Upper lobe of left lung (tissue), 6 donors: ENCODE results near the gene CDKN2A. TPM values are rescaled to one million over a fixed set of nuclear protein-coding genes. Genes with fewer than 3 reads are reported as not detected.

ENCODE experiments used
- ATAC-seq, 2 donors: fragments of 200-7000 bp; cut with Tn5 transposase; one replicate each; pipeline ENCODE4 v1.9.1; 2022; ENCODE audit warnings: mild to moderate bottlenecking in 2 of 2, moderate library complexity in 2 of 2; ENCODE audit not compliant: low FRiP score in 2 of 2
- DNase-seq, 2 donors: peaks; one replicate each; pipeline ENCODE4 v3.0.0-alpha.2; 2019 to 2020
- H3K27ac ChIP-seq, 4 donors: fragments of 200-600 bp; sonication (generic); one replicate each; pipeline ENCODE4 v1.5.1; 2016 to 2019
- H3K27me3 ChIP-seq, 4 donors: fragments of 200-600 bp; sonication (generic); one replicate each; pipeline ENCODE4 v1.5.1; 2017 to 2019
- H3K36me3 ChIP-seq, 4 donors: fragments of 200-600 bp; sonication (generic); one replicate each; pipeline ENCODE4 v1.5.1; 2016 to 2019
- H3K4me1 ChIP-seq, 4 donors: fragments of 200-600 bp; sonication (generic); one replicate each; pipeline ENCODE4 v1.5.1; 2018 to 2019
- H3K4me3 ChIP-seq, 4 donors: fragments of 200-600 bp; sonication (generic); one replicate each; pipeline ENCODE4 v1.5.1; 2017 to 2019; ENCODE audit warnings: mild to moderate bottlenecking in 2 of 4, moderate library complexity in 1 of 4
- H3K9me3 ChIP-seq, 4 donors: fragments of 200-600 bp; sonication (generic); one replicate each; pipeline ENCODE4 v1.5.1; 2018 to 2019
- CTCF ChIP-seq, 6 experiments: fragments of 450-650 bp in 4 of 6; fragments of 200-600 bp in 2 of 6; sonication (generic) in 2 of 6; IDR thresholded peaks; one replicate each; pipeline ENCODE4 v1.5.1; 2016 to 2019; ENCODE audit warnings: antibody characterized with exemption in 6 of 6
- EP300 ChIP-seq, 4 donors: sonication (generic); formaldehyde crosslinking; IDR thresholded peaks; one replicate each; pipeline ENCODE4 v1.5.1; 2017; ENCODE audit warnings: antibody characterized with exemption in 4 of 4, control low read depth in 2 of 4
- POLR2A ChIP-seq, 4 donors: fragments of 450-650 bp; IDR thresholded peaks; one replicate each; pipeline ENCODE4 v1.5.1; 2016 to 2017; ENCODE audit warnings: antibody characterized with exemption in 4 of 4, mild to moderate bottlenecking in 2 of 4
- POLR2AphosphoS5 ChIP-seq, 2 donors: sonication (generic); formaldehyde crosslinking; IDR thresholded peaks; one replicate each; pipeline ENCODE4 v1.5.1; 2017; ENCODE audit warnings: antibody characterized with exemption in 2 of 2
- whole genome bisulfite sequencing, 2 donors: methylation state at CpG; one replicate each; pipeline ENCODE4 v1.1.5; 2017 to 2018; 5-methylcytosine and 5-hydroxymethylcytosine counted together
- total RNA-seq, 6 donors: library from RNA; depleted of rRNA in 4 of 6; stranded (reverse); fragments of >200 nt in 4 of 6; gene quantifications; one replicate each; pipeline versions ENCODE4 v1.1.0 to v1.2.1, GENCODE V29; 2016 to 2021
- donor health status: DM: no; HTN: no; CAD: no; lungs with moderate emphysema.
- donor health status: DM: no; HTN: yes; CAD: no; lungs with severe emphysema.

The CDKN2A gene
- total RNA-seq, 6 donors from 2014 or later = 1.5 to 32.5 (median 7.0) TPM; not detected in 1

- peak; percentile 56 to 83 for ATAC-seq
- peak overlapping the region; percentile 88 to 90 (median 90) for H3K27ac ChIP-seq
- peaks cover 0 to 5% (median 1%) of the 10 kb centered on the region in 4 donors for H3K27me3 ChIP-seq
- peaks cover 11 to 21% (median 12%) of the 10 kb centered on the region in 4 donors for H3K4me1 ChIP-seq
- H3K9me3 ChIP-seq = no peaks in the 10 kb centered on the region
- 19 to 20% methylated on average over 20 to 51 of the region's 54 CpGs for WGBS, 2 donors
- peak overlapping the region; percentile 74 to 96 (median 88) for H3K4me3 ChIP-seq
- H3K36me3 ChIP-seq = no peaks in the 10 kb centered on the region
- TF ChIP-seq EP300 (IDR thresholded peaks at IDR 0.05) (no peak), CTCF (IDR thresholded peaks at IDR 0.05) (peak in 1 of 6 experiments; percentile 16)
- DNase-seq = peak; percentile 53 to 93
Observed at GRCh38 chr9:21995666-21996398, 1.6 kb upstream of the CDKN2A start.

- Histone ChIP-seq H3K4me3 (peak overlapping the region; percentile 74 to 96 (median 88)), H3K36me3 (no peaks in the 10 kb centered on the region), H3K4me1 (peaks cover 11 to 21% (median 12%) of the 10 kb centered on the region in 4 donors), H3K27ac (peak overlapping the region; percentile 88 to 90 (median 90)), H3K27me3 (peaks cover 0 to 5% (median 2%) of the 10 kb centered on the region in 4 donors), H3K9me3 (no peaks in the 10 kb centered on the region)
- DNase-seq (peak; percentile 78 to 93), ATAC-seq (peak; percentile 84 to 94)
- WGBS, 2 donors = 0% methylated on average over 54 to 56 of the region's 56 CpGs
- TF ChIP-seq POLR2AphosphoS5 (IDR thresholded peaks at IDR 0.05) = peak in 1 of 2 donors; percentile 60
- peak in 3 of 4 donors; percentile 31 to 63 (median 37) for TF ChIP-seq POLR2A (IDR thresholded peaks at IDR 0.05)
- TF ChIP-seq CTCF (IDR thresholded peaks at IDR 0.05) = no peak
Observed at GRCh38 chr9:21995006-21995665, 944 bp upstream of the CDKN2A start.

GRCh38 chr9:21994556-21995005 is 389 bp upstream of the CDKN2A start, which contains the start of gene CDKN2B-AS1:
TSS of gene CDKN2B-AS1 (plus strand) at chr9:21994791.
- DNase-seq (peak; percentile 49 to 90), ATAC-seq (peak; percentile 52 to 76)
- H3K4me1 ChIP-seq = peaks cover 11 to 21% (median 12%) of the 10 kb centered on the region in 4 donors
- H3K9me3 ChIP-seq = no peaks in the 10 kb centered on the region
- H3K36me3 ChIP-seq = no peaks in the 10 kb centered on the region
- H3K27me3 ChIP-seq = peaks cover 0 to 10% (median 5%) of the 10 kb centered on the region in 4 donors
- no peak for TF ChIP-seq POLR2A (IDR thresholded peaks at IDR 0.05)
- no peak for TF ChIP-seq POLR2AphosphoS5 (IDR thresholded peaks at IDR 0.05)
- no peak for TF ChIP-seq CTCF (IDR thresholded peaks at IDR 0.05)
- no peak for TF ChIP-seq EP300 (IDR thresholded peaks at IDR 0.05)
- peak within 1 kb of the TSS; percentile 74 to 96 (median 88) for H3K4me3 ChIP-seq
- peak within 1 kb of the TSS; percentile 88 to 90 (median 90) for H3K27ac ChIP-seq
- 1 to 2% methylated on average over 14 to 35 of the region's 43 CpGs for WGBS, 2 donors

GRCh38 chr9:21993007-21993406 is 1.2 kb downstream of the CDKN2A start:
- TF ChIP-seq POLR2AphosphoS5 (IDR thresholded peaks at IDR 0.05) = no peak
- TF ChIP-seq EP300 (IDR thresholded peaks at IDR 0.05) = no peak
- TF ChIP-seq POLR2A (IDR thresholded peaks at IDR 0.05) = no peak
- TF ChIP-seq CTCF (IDR thresholded peaks at IDR 0.05) = no peak
- no peak for DNase-seq
- Histone ChIP-seq H3K36me3 (no peaks in the 10 kb centered on the region), H3K9me3 (no peaks in the 10 kb centered on the region), H3K4me1 (peaks cover 11 to 21% (median 12%) of the 10 kb centered on the region in 4 donors), H3K4me3 (no peak overlapping the region), H3K27ac (no peak overlapping the region), H3K27me3 (peaks cover 0 to 16% (median 7%) of the 10 kb centered on the region in 4 donors)
- WGBS, 2 donors = 90 to 94% methylated on average over 4 of the region's 4 CpGs
- ATAC-seq = no peak
